CD14-positive monocyte (primary cell): Measurements from ENCODE around the gene ROPN1. TPM values are rescaled to one million over a fixed set of nuclear protein-coding genes. Genes with fewer than 3 reads are reported as not detected.

Source experiments
- DNase-seq, 3 donors: peaks; one replicate each; pipeline ENCODE4 v3.0.0-alpha.2; 2011 to 2022
- H2AFZ ChIP-seq: 2 replicates; pipeline ENCODE4 v1.6.0; 2012; ENCODE audit warnings: mild to moderate bottlenecking, low read depth, low read length, inconsistent platforms; ENCODE audit not compliant: insufficient read depth, poor library complexity, severe bottlenecking
- H3K27ac ChIP-seq, 2 donors: 1 replicate in 1 of 2; 2 replicates in 1 of 2; pipeline ENCODE4 v1.5.1; 2012 to 2013; ENCODE audit warnings: low read length in 2 of 2, control low read depth in 1 of 2, inconsistent platforms in 1 of 2, low read depth in 1 of 2, mild to moderate bottlenecking in 1 of 2
- H3K27me3 ChIP-seq, 2 donors: one replicate each; pipeline versions ENCODE4 v1.6.0 to v1.6.1; 2011 to 2013; ENCODE audit warnings: low read length in 2 of 2; ENCODE audit not compliant: control insufficient read depth in 2 of 2, insufficient read depth in 2 of 2
- H3K36me3 ChIP-seq, 2 donors: replicated peaks in 1 of 2; 1 replicate in 1 of 2; 2 replicates in 1 of 2; pipeline versions ENCODE4 v1.5.1 to v1.6.1; 2012 to 2013; ENCODE audit warnings: low read length in 2 of 2, control low read depth in 1 of 2, inconsistent platforms in 1 of 2, mild to moderate bottlenecking in 1 of 2; ENCODE audit not compliant: insufficient read depth in 2 of 2, control insufficient read depth in 1 of 2
- H3K4me1 ChIP-seq, 2 donors: 1 replicate in 1 of 2; 2 replicates in 1 of 2; pipeline versions ENCODE4 v1.5.1 to v1.6.1; 2012 to 2013; ENCODE audit warnings: low read length in 2 of 2, control low read depth in 1 of 2, inconsistent platforms in 1 of 2, mild to moderate bottlenecking in 1 of 2, moderate library complexity in 1 of 2; ENCODE audit not compliant: insufficient read depth in 2 of 2, control insufficient read depth in 1 of 2
- H3K4me2 ChIP-seq: replicated peaks from 2 replicates; pipeline ENCODE3; 2012; ENCODE audit warnings: low read length, moderate library complexity, mild to moderate bottlenecking; ENCODE audit not compliant: poor library complexity, severe bottlenecking; ENCODE audit errors: extremely low read depth
- H3K4me3 ChIP-seq, 3 experiments: fragments of 200-600 bp in 1 of 3; sonication (generic) in 1 of 3; replicated peaks in 1 of 3; 1 replicate in 2 of 3; 2 replicates in 1 of 3; pipeline ENCODE4 v1.5.1; 2011 to 2013; ENCODE audit warnings: low read length in 3 of 3, mild to moderate bottlenecking in 3 of 3, control low read depth in 2 of 3, low read depth in 2 of 3, inconsistent platforms in 1 of 3, moderate library complexity in 1 of 3
- H3K79me2 ChIP-seq: 2 replicates; pipeline ENCODE4 v1.6.0; 2012; ENCODE audit warnings: mild to moderate bottlenecking, control low read depth, inconsistent platforms, low read length, moderate library complexity; ENCODE audit not compliant: insufficient read depth
- H3K9ac ChIP-seq: 2 replicates; pipeline ENCODE4 v1.6.0; 2017; ENCODE audit warnings: low read length, mild to moderate bottlenecking; ENCODE audit not compliant: insufficient read depth, poor library complexity, severe bottlenecking
- H3K9me3 ChIP-seq, 2 donors: replicated peaks in 1 of 2; 1 replicate in 1 of 2; 2 replicates in 1 of 2; pipeline versions ENCODE4 v1.5.1 to v1.6.1; 2012 to 2013; ENCODE audit warnings: low read length in 2 of 2, control low read depth in 1 of 2; ENCODE audit not compliant: control insufficient read depth in 1 of 2, insufficient read depth in 1 of 2
- H4K20me1 ChIP-seq: 2 replicates; pipeline ENCODE4 v1.6.0; 2012; ENCODE audit warnings: mild to moderate bottlenecking, low read length, control low read depth, moderate library complexity; ENCODE audit not compliant: insufficient read depth
- H3K27ac Mint-ChIP-seq, 7 donors: one replicate each; pipeline ENCODE4 v1.8.0; 2020; ENCODE audit warnings: mild to moderate bottlenecking in 7 of 7, mixed read lengths in 7 of 7, moderate library complexity in 6 of 7, inconsistent platforms in 2 of 7
- H3K27me3 Mint-ChIP-seq, 3 donors: one replicate each; pipeline ENCODE4 v1.8.0; 2021 to 2022; ENCODE audit warnings: low read depth in 3 of 3, mild to moderate bottlenecking in 3 of 3, mixed read lengths in 3 of 3, moderate library complexity in 3 of 3, inconsistent platforms in 1 of 3
- H3K36me3 Mint-ChIP-seq, 2 donors: one replicate each; pipeline ENCODE4 v1.8.0; 2020; ENCODE audit warnings: mixed read lengths in 2 of 2, inconsistent platforms in 1 of 2, mild to moderate bottlenecking in 1 of 2
- H3K4me1 Mint-ChIP-seq: one replicate; pipeline ENCODE4 v1.8.0; 2020; ENCODE audit warnings: mild to moderate bottlenecking, mixed read lengths
- H3K4me3 Mint-ChIP-seq, 2 donors: one replicate each; pipeline ENCODE4 v1.8.0; 2020; ENCODE audit warnings: mild to moderate bottlenecking in 2 of 2, mixed read lengths in 2 of 2, moderate library complexity in 1 of 2
- H3K9me3 Mint-ChIP-seq, 7 donors: one replicate each; pipeline ENCODE4 v1.8.0; 2020 to 2022; ENCODE audit warnings: mixed read lengths in 7 of 7, mild to moderate bottlenecking in 6 of 7, moderate library complexity in 6 of 7, inconsistent platforms in 2 of 7
- CTCF ChIP-seq: fragments of 200-600 bp; IDR thresholded peaks from one replicate; pipeline ENCODE4 v1.8.0; 2022; ENCODE audit warnings: antibody characterized with exemption, mild to moderate bottlenecking
- WGBS: methylation state at CpG from one replicate; pipeline ENCODE4 v1.1.5; 2013; ENCODE audit warnings: missing lambda C conversion rate; ENCODE audit not compliant: insufficient coverage; 5-methylcytosine and 5-hydroxymethylcytosine counted together
- intact Hi-C, 2 donors: fragments of 100-400 bp; cut with micrococcal nuclease; formaldehyde crosslinking; loops; one replicate each; pipeline versions ENCODE4 v1.15.0 to v1.15.1; 2023
- polyA plus RNA-seq, 3 donors: library from polyadenylated mRNA; depleted of rRNA in 1 of 3; unstranded in 2 of 3; stranded (reverse) in 1 of 3; fragments of 300-500 nt in 2 of 3; fragments of >200 nt in 1 of 3; fragmentation: Illumina TruSeq in 2 of 3; gene quantifications; 1 replicate in 2 of 3; 2 replicates in 1 of 3; pipeline ENCODE4 v1.2.3, GENCODE V29; 2012 to 2021

The ROPN1 gene
- polyA plus RNA-seq, 3 donors: not detected

- H3K9me3 Mint-ChIP-seq: peaks cover 2 to 12% (median 7%) of the 10 kb centered on the region in 7 donors
- no CpG with 5 or more reads among the region's 2 CpGs for WGBS
- peaks cover 9 to 22% of the 10 kb centered on the region in 2 donors for H3K27me3 ChIP-seq
- H3K9me3 ChIP-seq: no peaks in the 10 kb centered on the region
- H3K4me2 ChIP-seq: no peak overlapping the region
- intact Hi-C loops: no loop called here
- H3K36me3 Mint-ChIP-seq: no peaks in the 10 kb centered on the region
- no peak overlapping the region for H3K4me3 Mint-ChIP-seq
- H3K27me3 Mint-ChIP-seq: peaks cover 6 to 13% (median 9%) of the 10 kb centered on the region in 3 donors
- H2AFZ ChIP-seq: no peak overlapping the region
- no peaks in the 10 kb centered on the region for H3K79me2 ChIP-seq
- H3K4me1 Mint-ChIP-seq: no peaks in the 10 kb centered on the region
- no peak overlapping the region for H3K27ac ChIP-seq
- DNase-seq: no peak
- H3K4me1 ChIP-seq: no peaks in the 10 kb centered on the region
- H3K9ac ChIP-seq: no peak overlapping the region
- no peaks in the 10 kb centered on the region for H3K36me3 ChIP-seq
- H4K20me1 ChIP-seq: no peaks in the 10 kb centered on the region
- no peak overlapping the region for H3K27ac Mint-ChIP-seq
- no peak overlapping the region for H3K4me3 ChIP-seq
- no peak for TF ChIP-seq CTCF
Observed at GRCh38 chr3:123997543-123997942, 5.6 kb upstream of the ROPN1 start.

- H3K27me3 ChIP-seq: peaks cover 27 to 39% of the 10 kb centered on the region in 2 donors
- H3K4me3 ChIP-seq: no peak overlapping the region
- no peaks in the 10 kb centered on the region for H3K4me1 ChIP-seq
- no peak for TF ChIP-seq CTCF
- no peak overlapping the region for H3K27ac ChIP-seq
- no CpG with 5 or more reads among the region's 1 CpG for WGBS
- Mint-ChIP-seq H3K4me1 (peaks cover 2% of the 10 kb centered on the region), H3K4me3 (no peak overlapping the region), H3K27ac (no peak overlapping the region), H3K27me3 (peaks cover 20 to 29% (median 24%) of the 10 kb centered on the region in 3 donors), H3K9me3 (peaks cover 2 to 12% (median 7%) of the 10 kb centered on the region in 7 donors), H3K36me3 (no peaks in the 10 kb centered on the region)
- no peak for DNase-seq
- no peak overlapping the region for H2AFZ ChIP-seq
- H3K36me3 ChIP-seq: no peaks in the 10 kb centered on the region
- intact Hi-C loops: no loop called here
- H3K9ac ChIP-seq: no peak overlapping the region
- no peaks in the 10 kb centered on the region for H3K9me3 ChIP-seq
- H4K20me1 ChIP-seq: no peaks in the 10 kb centered on the region
- H3K4me2 ChIP-seq: no peak overlapping the region
- no peaks in the 10 kb centered on the region for H3K79me2 ChIP-seq
Observed at GRCh38 chr3:123993818-123994217, 1.9 kb upstream of the ROPN1 start.
